ENCODE measurements around the gene SLC6A2.

GRCh38 chr16:55643161-55643970, 12.4 kb upstream of the SLC6A2 start:
- TF ChIP-seq CTCF (IDR thresholded peaks at IDR 0.05) (no peak), POLR2A (IDR thresholded peaks at IDR 0.05) (no peak), POLR2AphosphoS5 (IDR thresholded peaks at IDR 0.05; ENCODE audit: insufficient read depth in 1 of 2, low read depth in 1 of 2) (no peak)

Measured in vagina (tissue), 2 donors.